GM18520 (cell line): ENCODE measurements around the gene CKAP5.

Experiments used
- ATAC-seq: cut with Tn5 transposase; IDR thresholded peaks from one replicate; pipeline ENCODE4 v1.9.1; 2021; ENCODE audit not compliant: unreplicated experiment

Gene CKAP5

GRCh38 chr11:46705070-46705688, 140.9 kb downstream of the CKAP5 start:
- no peak for ATAC-seq

- no peak for ATAC-seq
Observed at GRCh38 chr11:46701078-46701654, 144.9 kb downstream of the CKAP5 start.

GRCh38 chr11:46700241-46701077, 145.6 kb downstream of the CKAP5 start, which contains the start of the genes ARHGAP1 and ZNF408:
Gene ARHGAP1 (minus strand): TSS chr11:46700619. CDS start chr11:46696107, 4,512 bp downstream.
Gene ZNF408 (plus strand): TSS chr11:46701031. CDS start chr11:46701048, 17 bp downstream.
- peak; percentile 87 for ATAC-seq

- no peak for ATAC-seq
Observed at GRCh38 chr11:46698597-46698996, 147.5 kb downstream of the CKAP5 start.

- no peak for ATAC-seq
Observed at GRCh38 chr11:46697723-46698122, 148.4 kb downstream of the CKAP5 start.

GRCh38 chr11:46697303-46697702, 148.8 kb downstream of the CKAP5 start:
- ATAC-seq = no peak

GRCh38 chr11:46696212-46696558, 149.9 kb downstream of the CKAP5 start:
- no peak for ATAC-seq

GRCh38 chr11:46695345-46696211, 150.5 kb downstream of the CKAP5 start:
- no peak for ATAC-seq

GRCh38 chr11:46694607-46695006, 151.5 kb downstream of the CKAP5 start:
- no peak for ATAC-seq

GRCh38 chr11:46694072-46694471, 152.0 kb downstream of the CKAP5 start:
- no peak for ATAC-seq

GRCh38 chr11:46693597-46694012, 152.5 kb downstream of the CKAP5 start:
- ATAC-seq = no peak
